KMS-11 (cell line): ENCODE results near the gene PCSK5.
"Not testable (repeated sequence)": the region's sequence is repeated elsewhere in the genome, so short reads cannot be mapped to it uniquely, and the experiment has no call there.

Experiments
- H2AFZ ChIP-seq: fragments of 200-600 bp; sonication (generic); 2 replicates; pipeline ENCODE4 v1.6.1; 2016; ENCODE audit warnings: antibody characterized with exemption, mixed run types, low read depth
- H3K27ac ChIP-seq: fragments of 200-600 bp; sonication (generic); 2 replicates; pipeline ENCODE4 v1.6.1; 2016; ENCODE audit warnings: mild to moderate bottlenecking, mixed run types
- H3K27me3 ChIP-seq: fragments of 200-600 bp; sonication (generic); 2 replicates; pipeline ENCODE4 v1.6.1; 2017; ENCODE audit warnings: mild to moderate bottlenecking, low read depth, mixed run types, moderate library complexity; ENCODE audit not compliant: insufficient read depth
- H3K36me3 ChIP-seq: fragments of 200-600 bp; sonication (generic); 2 replicates; pipeline ENCODE4 v1.6.1; 2017; ENCODE audit warnings: mild to moderate bottlenecking, mixed run types; ENCODE audit not compliant: insufficient read depth
- H3K4me1 ChIP-seq: fragments of 200-600 bp; sonication (generic); 2 replicates; pipeline ENCODE4 v1.6.1; 2016; ENCODE audit warnings: mild to moderate bottlenecking, low read depth, mixed run types; ENCODE audit not compliant: poor library complexity, severe bottlenecking
- H3K4me2 ChIP-seq: fragments of 200-600 bp; sonication (generic); 2 replicates; pipeline ENCODE4 v1.7.0; 2016; ENCODE audit warnings: mild to moderate bottlenecking, mixed run types
- H3K4me3 ChIP-seq: fragments of 200-600 bp; sonication (generic); IDR thresholded peaks from 2 replicates; pipeline ENCODE4 v1.6.1; 2017; ENCODE audit warnings: low read depth, low read length, mixed read lengths; ENCODE audit not compliant: insufficient read depth
- H3K79me2 ChIP-seq: fragments of 200-600 bp; sonication (generic); 2 replicates; pipeline ENCODE4 v1.6.1; 2016; ENCODE audit warnings: low read depth, mixed run types; ENCODE audit not compliant: insufficient read depth
- H3K9ac ChIP-seq: fragments of 200-600 bp; sonication (generic); 2 replicates; pipeline ENCODE4 v1.6.1; 2016; ENCODE audit warnings: mild to moderate bottlenecking, mixed run types
- H4K20me1 ChIP-seq: fragments of 200-600 bp; sonication (generic); 2 replicates; pipeline ENCODE4 v1.6.1; 2016; ENCODE audit warnings: mild to moderate bottlenecking, mixed run types; ENCODE audit not compliant: insufficient read depth
- CTCF ChIP-seq: fragments of 200-600 bp; sonication (generic); conservative IDR thresholded peaks from 2 replicates; pipeline ENCODE4 v1.6.1; 2017; ENCODE audit warnings: low read depth, mild to moderate bottlenecking, antibody characterized with exemption, low read length, moderate library complexity, mixed read lengths

The PCSK5 gene

DNA sequence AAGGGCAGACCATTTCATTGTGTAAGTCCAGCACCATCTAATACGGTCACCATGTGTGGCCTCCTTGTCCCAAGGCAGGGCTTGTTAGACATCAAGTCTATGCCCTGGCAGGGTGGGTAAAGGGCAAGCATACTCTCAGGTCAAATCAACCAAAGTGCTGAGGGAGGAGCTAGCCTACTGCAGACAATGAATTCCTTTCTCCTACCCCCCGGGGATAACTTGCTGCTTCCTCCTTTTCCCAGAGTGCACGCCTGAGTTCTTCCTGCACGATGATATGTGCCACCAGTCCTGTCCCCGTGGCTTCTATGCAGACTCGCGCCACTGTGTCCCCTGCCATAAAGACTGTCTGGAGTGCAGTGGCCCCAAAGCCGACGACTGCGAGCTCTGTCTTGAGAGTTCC, 432.3 kb downstream of the PCSK5 start:
- Histone ChIP-seq H2AFZ (no peak overlapping the region), H3K4me3 (no peak overlapping the region), H3K4me2 (no peak overlapping the region), H3K36me3 (no peaks in the 10 kb centered on the region), H4K20me1 (no peaks in the 10 kb centered on the region), H3K27me3 (no peaks in the 10 kb centered on the region), H3K27ac (no peak overlapping the region), H3K4me1 (no peaks in the 10 kb centered on the region), H3K9ac (no peak overlapping the region), H3K79me2 (no peaks in the 10 kb centered on the region)
- TF ChIP-seq CTCF = no peak

DNA sequence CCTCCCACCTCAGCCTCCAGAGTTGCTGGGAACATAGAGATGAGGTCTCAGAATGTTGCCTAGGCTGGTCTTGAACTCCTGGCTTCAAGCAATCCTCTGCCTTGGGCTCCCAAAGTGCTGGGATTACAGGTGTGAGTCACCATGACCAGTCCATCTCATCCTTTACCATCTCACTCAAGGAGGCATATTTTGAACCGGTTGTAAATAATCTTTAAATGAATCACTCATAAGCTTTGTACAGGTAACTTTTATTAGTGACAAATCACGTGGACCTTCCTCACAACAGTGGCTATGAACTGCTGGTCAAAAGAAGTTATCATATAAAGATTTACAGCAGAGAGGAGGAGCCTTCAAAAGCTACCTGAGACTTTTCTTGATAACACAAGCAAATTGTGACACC, 433.0 kb downstream of the PCSK5 start:
- no peaks in the 10 kb centered on the region for H4K20me1 ChIP-seq
- no peak for TF ChIP-seq CTCF

GRCh38 chr9:76324030-76324429, 433.6 kb downstream of the PCSK5 start:
- H3K4me3 ChIP-seq, H3K9ac ChIP-seq, H3K27ac ChIP-seq, H2AFZ ChIP-seq, H4K20me1 ChIP-seq, H3K4me1 ChIP-seq, H3K79me2 ChIP-seq, H3K4me2 ChIP-seq, H3K27me3 ChIP-seq, H3K36me3 ChIP-seq: not testable (repeated sequence)

More for the DNA sequence above, 433.0 kb downstream of the PCSK5 start:
- Histone ChIP-seq H3K4me2 (no peak overlapping the region), H3K9ac (no peak overlapping the region), H3K27ac (no peak overlapping the region), H3K36me3 (no peaks in the 10 kb centered on the region), H2AFZ (no peak overlapping the region), H3K4me1 (no peaks in the 10 kb centered on the region), H3K27me3 (no peaks in the 10 kb centered on the region), H3K79me2 (no peaks in the 10 kb centered on the region), H3K4me3 (no peak overlapping the region)

DNA sequence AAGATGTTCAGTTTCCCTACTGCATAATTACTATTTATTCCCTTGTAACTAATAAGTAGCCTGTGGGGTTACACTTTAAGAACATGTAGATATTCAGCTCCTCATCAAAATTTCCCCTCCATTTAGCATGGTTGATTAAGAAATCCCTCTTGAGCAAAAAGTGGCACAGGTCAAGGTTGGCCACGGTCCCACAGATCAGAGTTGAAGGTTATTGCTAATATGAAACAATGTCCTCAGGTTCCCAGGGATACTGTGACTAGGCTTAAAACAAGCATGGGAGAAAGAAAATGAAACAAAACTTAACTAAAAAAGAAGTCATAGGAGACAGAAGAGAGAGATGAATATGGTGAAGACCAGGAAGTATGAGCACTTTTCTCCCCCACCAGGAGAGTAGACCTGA, 439.6 kb downstream of the PCSK5 start:
- H3K4me1 ChIP-seq = no peaks in the 10 kb centered on the region
- H4K20me1 ChIP-seq = no peaks in the 10 kb centered on the region
- no peaks in the 10 kb centered on the region for H3K27me3 ChIP-seq
- H3K27ac ChIP-seq = no peak overlapping the region
- no peaks in the 10 kb centered on the region for H3K36me3 ChIP-seq
- no peak overlapping the region for H3K4me3 ChIP-seq
- H3K4me2 ChIP-seq = no peak overlapping the region
- no peaks in the 10 kb centered on the region for H3K79me2 ChIP-seq
- no peak for TF ChIP-seq CTCF
- H3K9ac ChIP-seq = no peak overlapping the region
- H2AFZ ChIP-seq = no peak overlapping the region

DNA sequence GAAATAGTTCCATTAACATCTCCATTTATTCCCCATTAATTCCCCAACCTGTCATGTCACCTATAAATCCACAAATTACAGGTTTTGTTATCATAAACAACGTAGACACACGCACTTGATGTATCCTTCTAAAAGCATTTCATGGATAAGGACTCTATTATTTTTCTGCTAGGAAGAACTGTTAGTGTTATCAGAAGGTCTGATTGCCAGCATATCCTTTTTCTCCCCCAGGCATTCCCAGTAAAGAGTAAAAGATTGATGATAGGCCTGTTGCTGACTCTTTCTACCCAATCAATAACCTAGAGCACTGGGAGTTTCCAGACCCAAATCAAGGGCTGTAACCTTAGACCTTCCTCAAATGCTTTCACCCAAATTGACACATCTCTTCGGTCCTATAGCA, 442.9 kb downstream of the PCSK5 start:
- H3K9ac ChIP-seq = no peak overlapping the region
- no peaks in the 10 kb centered on the region for H3K36me3 ChIP-seq
- H3K4me1 ChIP-seq = no peaks in the 10 kb centered on the region
- no peaks in the 10 kb centered on the region; the same call in 1 of the 2 replicates for H4K20me1 ChIP-seq
- no peak overlapping the region for H3K27ac ChIP-seq
- no peak overlapping the region for H3K4me3 ChIP-seq
- H3K4me2 ChIP-seq = no peak overlapping the region
- H2AFZ ChIP-seq = no peak overlapping the region
- no peaks in the 10 kb centered on the region for H3K79me2 ChIP-seq
- TF ChIP-seq CTCF = no peak
- H3K27me3 ChIP-seq = no peaks in the 10 kb centered on the region
